Hepatic stellate cell (primary cell): Measurements from ENCODE around the gene PRKCA.
"Not testable (repeated sequence)": the region's sequence is repeated elsewhere in the genome, so short reads cannot be mapped to it uniquely, and the experiment has no call there.

Experiments
- DNase-seq: peaks from one replicate; pipeline ENCODE4 v3.0.0; 2011; ENCODE audit warnings: low spot score

The PRKCA gene

DNA sequence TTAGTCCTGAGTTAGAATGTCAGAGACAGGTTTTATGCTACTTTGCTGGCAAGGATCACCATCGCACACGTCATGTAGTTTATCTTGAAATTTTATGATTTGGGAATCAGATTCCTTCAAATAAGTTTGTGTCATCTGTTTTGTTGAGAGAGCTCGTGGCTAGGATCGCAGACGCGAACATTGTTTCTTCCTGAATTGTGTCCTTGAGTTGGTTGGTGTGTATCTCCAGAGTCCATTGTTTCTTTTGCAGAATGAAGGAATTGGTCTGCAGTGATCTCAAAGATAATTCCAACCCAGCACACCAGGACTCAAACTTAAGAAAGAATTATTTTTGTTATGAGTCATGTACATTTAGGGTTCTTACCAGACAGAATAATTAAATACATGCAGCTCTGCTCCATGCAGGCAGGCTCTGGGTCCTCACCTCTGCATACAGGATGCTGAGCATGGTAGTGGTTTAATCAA lies 51.6 kb downstream of the PRKCA start:
- peak; percentile 34 for DNase-seq

DNA sequence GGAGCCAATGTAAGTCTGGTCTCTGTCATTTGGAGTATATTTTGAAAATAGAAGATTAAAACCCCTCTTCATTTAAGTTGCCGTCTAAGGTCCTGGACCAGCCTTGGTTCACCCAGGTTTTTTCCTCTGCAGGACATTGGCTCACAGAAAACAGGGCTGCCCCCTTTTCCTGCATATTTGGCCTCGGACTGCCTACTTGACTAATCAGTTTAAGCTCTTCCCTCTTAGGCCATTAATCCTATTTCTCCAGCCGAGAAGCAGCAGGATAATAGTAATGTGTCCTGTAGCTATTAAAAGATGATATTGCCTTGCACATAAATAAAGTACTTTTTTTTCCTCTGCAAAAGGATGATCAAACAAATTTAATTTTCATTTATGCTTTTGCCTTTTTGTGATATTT lies 52.1 kb downstream of the PRKCA start:
- DNase-seq: no peak

DNA sequence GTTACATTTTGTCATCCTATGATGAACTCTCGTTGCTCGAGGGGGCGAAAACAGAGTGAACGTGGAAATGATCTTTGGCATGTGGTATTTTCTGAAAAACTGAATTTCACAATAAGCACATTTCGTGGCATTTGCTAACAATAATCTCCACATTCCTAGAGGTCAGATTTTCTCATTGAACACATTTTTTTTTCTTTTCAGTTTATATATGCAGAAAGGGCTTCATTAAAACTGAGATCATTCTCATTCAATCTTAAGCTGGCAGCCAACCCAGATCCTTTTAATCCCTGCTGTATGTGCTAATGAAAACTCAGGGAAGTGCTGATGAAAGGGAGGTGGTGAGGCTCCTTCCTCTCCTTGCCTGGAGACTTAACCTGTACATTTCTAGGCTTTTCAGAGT lies 52.6 kb downstream of the PRKCA start:
- no peak for DNase-seq

DNA sequence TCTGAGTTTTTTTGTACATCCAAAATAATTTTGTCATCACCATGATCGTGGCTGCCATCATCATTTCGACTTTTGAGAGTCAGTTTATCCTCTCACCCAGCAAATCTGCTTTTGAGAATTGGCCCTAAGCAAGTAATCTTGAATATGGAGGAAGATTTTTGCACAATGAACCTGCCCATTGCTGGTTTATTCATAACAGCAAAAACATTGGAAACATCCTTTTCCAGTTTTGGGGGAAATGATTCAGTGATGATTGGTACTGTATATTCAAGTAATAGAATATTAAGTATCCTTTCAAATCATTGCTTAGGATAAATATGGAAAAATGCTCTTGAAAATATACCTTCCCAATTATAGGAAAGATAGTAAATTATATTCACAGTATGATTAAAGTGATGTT lies 53.1 kb downstream of the PRKCA start:
- DNase-seq: no peak

- DNase-seq: no peak
Observed at GRCh38 chr17:66357037-66357436, 54.6 kb downstream of the PRKCA start.

- no peak for DNase-seq
Observed at GRCh38 chr17:66359351-66359750, 56.9 kb downstream of the PRKCA start.

DNA sequence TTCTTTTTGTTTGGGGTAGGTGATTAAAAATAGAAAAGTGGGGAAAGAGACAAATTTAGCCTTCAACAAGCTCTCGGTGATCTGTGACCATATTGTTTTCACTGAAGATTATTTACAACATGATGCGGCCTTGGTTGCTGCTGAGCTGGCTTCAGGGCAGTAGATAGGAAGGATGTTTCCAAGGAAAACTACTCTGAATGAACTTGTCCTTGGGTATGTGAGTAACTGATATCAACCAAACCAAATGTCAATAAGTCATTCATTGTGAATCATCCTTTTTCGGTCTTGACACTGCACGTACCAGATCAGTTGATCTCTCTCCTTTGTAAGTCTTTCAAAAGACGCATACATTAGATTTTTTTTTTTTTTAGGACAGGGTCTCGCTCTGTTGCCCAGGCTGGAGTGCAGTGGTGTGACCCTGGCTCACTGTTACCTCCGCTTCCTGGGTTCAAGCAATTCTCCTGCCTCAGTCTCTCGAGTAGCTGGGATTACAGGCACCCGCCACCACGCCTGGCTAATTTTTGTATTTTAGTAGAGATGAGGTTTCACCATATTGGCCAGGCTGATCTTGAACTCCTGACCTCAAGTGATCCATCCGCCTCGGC lies 58.6 kb downstream of the PRKCA start:
- DNase-seq: not testable (repeated sequence)

DNA sequence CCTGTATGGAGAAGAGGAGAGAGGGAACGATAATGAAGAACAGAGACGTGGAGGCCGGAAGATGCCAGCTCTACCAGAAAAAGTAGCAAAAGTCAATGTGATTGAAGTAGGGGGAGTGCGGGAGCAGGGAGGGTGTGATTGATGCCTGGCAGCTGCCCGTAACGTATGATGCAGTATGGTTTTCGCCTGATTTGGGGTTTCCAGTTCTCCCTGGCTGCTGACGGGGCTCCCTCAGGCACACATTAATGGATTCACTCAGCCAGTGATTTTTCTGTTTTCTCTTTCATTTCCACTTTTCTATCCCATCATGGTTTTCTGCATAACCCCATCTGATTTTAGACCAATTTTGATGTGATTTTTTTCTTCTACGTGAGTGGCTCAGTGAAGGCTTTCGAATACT lies 62.1 kb downstream of the PRKCA start:
- no peak for DNase-seq

DNA sequence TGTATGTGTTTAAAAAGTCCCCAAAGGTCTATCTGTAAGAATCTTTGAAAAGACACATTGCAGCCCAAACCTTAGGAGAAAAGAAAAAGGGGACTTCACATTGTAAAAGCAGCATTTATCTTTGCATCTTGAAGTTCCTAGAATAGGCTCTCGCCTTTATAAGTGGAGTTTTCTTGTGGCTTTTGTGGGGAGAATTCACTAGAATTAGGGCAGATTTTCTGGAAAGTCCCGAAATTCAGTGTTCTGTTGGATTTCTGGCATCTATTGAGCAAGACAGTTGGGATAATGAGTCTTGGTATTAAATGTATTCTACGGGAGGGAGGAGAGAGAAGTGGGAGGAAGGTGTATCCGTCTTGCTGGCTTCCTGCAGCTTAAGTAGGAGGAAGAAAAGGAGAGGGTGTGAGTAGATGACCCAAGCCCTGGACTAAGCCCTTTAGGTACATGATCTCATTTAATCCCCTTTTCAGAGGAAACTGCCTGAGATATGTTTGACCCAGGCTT lies 62.6 kb downstream of the PRKCA start:
- no peak for DNase-seq

- no peak for DNase-seq
Observed at GRCh38 chr17:66365903-66366302, 63.5 kb downstream of the PRKCA start.

- DNase-seq: no peak
Observed at GRCh38 chr17:66367107-66367506, 64.7 kb downstream of the PRKCA start.

DNA sequence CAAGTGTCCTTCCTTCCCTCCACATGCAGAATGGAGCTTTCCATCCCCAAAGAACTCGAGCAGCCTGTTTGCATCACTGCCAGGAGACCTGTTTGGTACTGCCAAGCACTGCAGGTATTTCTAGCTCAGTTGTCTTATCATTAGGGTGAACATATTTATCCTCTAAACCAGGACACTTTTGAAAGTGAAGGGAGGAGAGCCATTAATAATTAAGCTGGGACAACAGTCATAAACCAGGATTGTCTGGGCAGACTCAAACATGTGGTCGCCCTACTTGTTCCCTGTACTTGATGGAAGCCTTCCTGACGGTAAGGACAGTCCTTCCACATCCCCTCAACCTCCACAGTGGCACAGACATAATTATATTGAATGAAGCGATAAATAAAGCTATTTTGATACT lies 67.4 kb downstream of the PRKCA start:
- DNase-seq: no peak

DNA sequence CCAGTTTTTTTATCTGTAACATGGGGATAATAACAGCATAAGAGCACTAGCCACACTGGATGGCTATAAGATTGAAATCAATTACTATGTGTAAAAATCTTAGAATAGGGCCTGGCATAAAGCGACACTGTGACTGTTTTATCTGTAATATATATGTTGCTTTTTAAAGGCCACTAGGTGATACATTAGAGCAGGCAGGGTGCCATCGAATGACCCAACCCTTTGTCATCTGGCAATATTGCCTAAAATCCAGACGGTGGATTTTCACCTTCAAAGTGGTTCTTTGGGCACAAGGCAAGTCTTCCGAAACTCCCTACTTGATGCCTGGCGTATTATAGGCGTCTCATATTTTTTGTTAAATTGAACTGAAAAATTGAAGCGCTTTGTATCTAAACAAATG lies 69.1 kb downstream of the PRKCA start:
- no peak for DNase-seq

GRCh38 chr17:66372182-66372581 lies 69.8 kb downstream of the PRKCA start:
- DNase-seq: no peak

GRCh38 chr17:66373079-66373478 lies 70.7 kb downstream of the PRKCA start:
- no peak for DNase-seq

DNA sequence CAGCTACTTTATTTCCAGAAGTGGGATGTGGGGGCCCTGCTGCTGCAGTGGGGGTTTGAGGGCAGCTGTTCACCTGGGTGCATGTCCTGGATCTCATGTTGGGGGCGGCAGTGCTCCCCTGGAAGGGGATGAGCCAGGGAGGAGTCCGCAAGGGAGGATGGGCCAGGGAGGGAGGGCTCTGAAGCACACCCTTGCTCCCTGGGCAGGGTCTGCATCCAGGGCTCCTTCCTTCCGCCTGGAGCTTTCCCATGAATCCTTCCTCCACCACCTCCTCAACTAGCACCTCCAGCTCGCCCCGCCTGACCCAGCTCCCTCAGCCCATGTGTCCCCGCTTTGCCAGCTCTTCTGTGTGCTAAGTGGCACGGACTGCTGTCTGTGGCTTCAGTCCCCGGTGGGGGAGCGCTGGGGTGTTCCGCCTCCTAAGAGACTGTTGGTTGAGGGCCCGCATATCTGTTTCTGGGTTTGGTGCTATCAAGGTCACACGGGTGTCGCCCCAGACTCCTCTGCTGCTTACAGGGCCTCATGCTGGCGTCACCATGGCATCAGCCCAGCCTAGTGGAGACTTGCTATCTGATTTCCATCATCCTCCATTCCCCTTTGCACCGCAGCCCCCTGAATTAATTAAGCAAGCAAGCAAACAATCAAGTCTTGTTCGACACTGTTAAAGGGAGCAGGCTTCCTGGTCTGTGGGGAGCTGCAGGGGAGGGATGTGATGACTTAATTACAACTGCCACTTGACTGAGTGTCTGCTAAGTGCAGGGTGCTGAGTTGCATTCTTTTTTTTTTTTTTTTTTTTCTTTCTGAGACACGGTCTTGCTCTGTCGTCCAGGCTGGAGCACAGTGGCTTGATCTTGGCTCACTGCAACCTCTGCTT lies 71.8 kb downstream of the PRKCA start:
- no peak for DNase-seq

DNA sequence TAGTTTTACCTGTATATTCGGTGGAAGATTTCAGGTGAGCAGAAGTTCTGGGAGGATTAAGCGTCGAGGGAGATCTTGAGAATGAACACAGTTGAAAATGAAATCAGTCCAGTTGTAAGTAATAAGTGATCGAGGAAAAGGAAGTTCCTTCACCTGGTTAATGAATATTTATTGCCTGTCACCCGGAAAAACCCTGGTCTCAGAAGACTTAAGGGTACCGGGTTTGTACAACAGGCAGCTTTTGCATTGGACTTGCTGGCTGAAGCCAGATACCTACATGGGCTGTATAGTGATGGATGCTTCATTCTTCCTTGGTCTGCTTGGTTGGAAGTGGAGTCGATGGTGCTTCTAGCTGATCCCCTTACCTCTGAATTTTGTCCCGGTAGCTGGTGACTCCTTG lies 72.7 kb downstream of the PRKCA start:
- DNase-seq: no peak

- DNase-seq: no peak
Observed at GRCh38 chr17:66378296-66378695, 75.9 kb downstream of the PRKCA start.

DNA sequence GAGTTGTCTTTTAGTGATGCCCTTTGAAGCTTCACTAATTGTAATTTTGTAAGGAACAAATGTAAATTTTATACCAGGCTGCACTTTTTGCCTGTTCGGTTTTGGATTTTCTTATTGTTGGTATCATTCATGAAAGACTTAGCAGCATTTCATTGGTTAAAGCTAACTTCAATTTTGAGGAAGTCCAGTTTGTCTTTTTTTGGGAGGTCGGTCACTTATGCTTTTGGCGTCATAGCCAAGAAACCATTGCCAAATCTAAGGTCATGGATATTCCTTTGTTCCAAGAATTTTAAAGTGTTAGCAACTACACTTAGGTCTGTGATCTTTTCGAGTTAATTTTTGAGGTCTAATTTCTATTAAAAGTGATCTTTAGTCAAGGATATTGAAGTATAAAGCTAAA lies 77.1 kb downstream of the PRKCA start:
- no peak for DNase-seq

DNA sequence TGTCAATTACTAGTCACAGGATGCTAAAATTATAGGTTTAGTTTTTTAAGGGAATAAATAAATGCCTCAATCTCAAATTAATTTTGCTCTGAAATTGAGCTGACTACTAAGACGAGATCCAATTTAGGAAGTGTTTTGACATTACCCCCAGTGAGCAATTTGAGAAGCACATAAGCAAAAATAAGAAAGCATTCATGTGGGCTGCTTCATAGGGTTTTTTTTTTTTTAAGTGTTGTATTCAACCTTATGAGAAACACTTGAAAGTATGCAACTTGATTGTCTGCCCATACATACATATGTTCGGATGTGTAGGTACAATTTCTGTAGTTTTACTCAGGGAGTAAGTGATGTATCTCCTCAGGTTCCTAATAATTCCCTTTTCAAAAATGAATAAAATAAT lies 77.6 kb downstream of the PRKCA start:
- no peak for DNase-seq

GRCh38 chr17:66381701-66382362 lies 79.4 kb downstream of the PRKCA start:
- no peak for DNase-seq

DNA sequence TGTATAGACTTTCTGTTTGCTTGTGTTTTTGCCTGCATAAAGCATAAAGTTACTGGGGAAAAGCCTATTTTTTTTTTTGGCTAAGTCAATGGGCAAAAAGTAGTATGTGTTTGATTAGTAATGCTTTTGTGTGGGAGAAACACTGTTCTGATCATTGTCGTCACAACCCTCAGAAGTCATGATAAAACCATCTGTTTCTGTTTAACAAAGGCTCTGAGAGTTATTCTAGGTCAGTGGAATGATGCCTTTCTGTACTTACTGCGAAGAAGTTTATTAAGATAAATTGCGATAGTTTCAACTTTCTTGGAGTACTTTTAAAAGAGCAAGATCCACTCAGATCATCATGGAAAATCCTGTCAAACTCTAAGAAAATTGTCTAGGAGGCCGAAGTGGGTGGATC lies 80.9 kb downstream of the PRKCA start:
- no peak for DNase-seq
